K562 (cell line): ENCODE results near the gene ABCG1. TPM values are rescaled to one million over a fixed set of nuclear protein-coding genes. Genes with fewer than 3 reads are reported as not detected.

Experiments
- ATAC-seq: fragments of 200-7000 bp; cut with Tn5 transposase; 3 replicates; pipeline ENCODE4 v1.9.1; 2020; ENCODE audit warnings: moderate library complexity
- BruUV-seq: library from RNA; stranded (reverse); fragments of 400-500 nt; replicated peaks from 2 replicates; lab custom pipeline; 2021; lab: Mats Ljungman, UMichigan
- CTCF ChIA-PET: fragments of 300-600 bp; formaldehyde crosslinking; extraction: SDS; loops from one replicate; lab custom pipeline; 2021; ENCODE audit warnings: low intra/inter-chr PET ratio; lab: Yijun Ruan, JAX
- POLR2A ChIA-PET: fragments of 300-600, 350-650 bp; sonication (Branson Sonifier 250); formaldehyde crosslinking; extraction: SDS; loops from one replicate; lab custom pipeline; 2021; ENCODE audit warnings: antibody characterized with exemption, inconsistent platforms; lab: Yijun Ruan, JAX
- DNase-seq, 4 experiments: peaks; one replicate each; pipeline versions ENCODE4 v3.0.0 to v3.0.0-alpha.2; 2011 to 2018; ENCODE audit warnings: low spot score in 3 of 4, mixed read lengths in 3 of 4; ENCODE audit errors: extremely low read depth in 1 of 4
- FAIRE-seq: peaks from 2 replicates; lab custom pipeline; 2011; peaks lifted over from hg19 to GRCh38; lab: Jason Lieb, UNC
- H2AFZ ChIP-seq: 2 replicates; pipeline ENCODE4 v1.6.0; 2011; ENCODE audit warnings: low read depth, low read length, control low read depth, inconsistent platforms
- H3K27ac ChIP-seq: fragments of 200-600 bp; 3 replicates; pipeline ENCODE4 v1.8.0; 2011; ENCODE audit warnings: low read depth, mild to moderate bottlenecking, control low read depth, inconsistent platforms, low read length, moderate library complexity, mixed read lengths; ENCODE audit errors: extremely low read depth
- H3K27me3 ChIP-seq, 2 experiments: fragments of 300-600 bp in 1 of 2; 2 replicates in 1 of 2; 3 replicates in 1 of 2; pipeline versions ENCODE4 v1.6.0 to v1.8.0; 2011; ENCODE audit warnings: inconsistent platforms in 2 of 2, low read length in 2 of 2, mild to moderate bottlenecking in 1 of 2, mixed read lengths in 1 of 2, moderate library complexity in 1 of 2; ENCODE audit not compliant: control insufficient read depth in 2 of 2, insufficient read depth in 2 of 2
- H3K36me3 ChIP-seq: fragments of 300-600 bp; 3 replicates; pipeline ENCODE4 v1.8.0; 2011; ENCODE audit warnings: mild to moderate bottlenecking, low read length, inconsistent platforms; ENCODE audit not compliant: control insufficient read depth, insufficient read depth
- H3K4me1 ChIP-seq, 2 experiments: fragments of 200-600 bp in 1 of 2; replicated peaks in 1 of 2; 2 replicates in 1 of 2; 3 replicates in 1 of 2; pipeline versions ENCODE4 v1.5.1 to v1.8.0; 2011; ENCODE audit warnings: inconsistent platforms in 2 of 2, low read length in 2 of 2, mild to moderate bottlenecking in 1 of 2, mixed read lengths in 1 of 2, moderate library complexity in 1 of 2; ENCODE audit not compliant: control insufficient read depth in 2 of 2, insufficient read depth in 2 of 2
- H3K4me2 ChIP-seq: 2 replicates; pipeline ENCODE4 v1.6.1; 2011; ENCODE audit warnings: low read length, control low read depth, inconsistent platforms, mixed read lengths; ENCODE audit not compliant: insufficient read depth
- H3K4me3 ChIP-seq: fragments of 200-600 bp; sonication (generic), shearing (Covaris generic); 2 replicates; pipeline ENCODE4 v1.5.1; 2016; ENCODE audit warnings: control low read depth, inconsistent platforms
- H3K79me2 ChIP-seq: fragments of 200-600 bp; 3 replicates; pipeline ENCODE4 v1.8.0; 2011; ENCODE audit warnings: low read length, inconsistent platforms; ENCODE audit not compliant: control insufficient read depth, insufficient read depth
- H3K9ac ChIP-seq, 2 experiments: 2 replicates each; pipeline versions ENCODE4 v1.6.0 to v1.6.1; 2011; ENCODE audit warnings: low read depth in 2 of 2, low read length in 2 of 2, control low read depth in 1 of 2, inconsistent platforms in 1 of 2, mild to moderate bottlenecking in 1 of 2, mixed read lengths in 1 of 2; ENCODE audit not compliant: insufficient read depth in 1 of 2
- H3K9me1 ChIP-seq: one replicate; pipeline ENCODE4 v1.6.0; 2011; ENCODE audit warnings: inconsistent platforms, mild to moderate bottlenecking, low read length, moderate library complexity; ENCODE audit not compliant: control insufficient read depth, insufficient read depth
- H3K9me3 ChIP-seq: replicated peaks from 2 replicates; pipeline ENCODE4 v1.5.1; 2011; ENCODE audit warnings: low read depth, low read length, inconsistent platforms; ENCODE audit not compliant: control insufficient read depth, insufficient read depth
- H4K20me1 ChIP-seq: replicated peaks from 2 replicates; pipeline ENCODE4 v1.6.1; 2011; ENCODE audit warnings: low read length, inconsistent platforms, mixed read lengths; ENCODE audit not compliant: control insufficient read depth, insufficient read depth
- BRCA1 ChIP-seq, 2 experiments: fragments of 450-650 bp in 1 of 2; sonication (generic) in 1 of 2; formaldehyde crosslinking in 1 of 2; IDR thresholded peaks; 2 replicates each; pipeline versions ENCODE4 v1.5.0 to v1.6.1; 2017 to 2020; ENCODE audit warnings: mild to moderate bottlenecking in 1 of 2, missing genetic modification reagents in 1 of 2
- CBX1 ChIP-seq: sonication (generic); IDR thresholded peaks from 2 replicates; pipeline ENCODE4 v1.6.1; 2016; ENCODE audit warnings: antibody characterized with exemption, low read depth, mild to moderate bottlenecking
- CTBP1 ChIP-seq: fragments of 450-650 bp; IDR thresholded peaks from 2 replicates; pipeline ENCODE4 v1.6.1; 2016; ENCODE audit warnings: borderline replicate concordance
- EZH2 ChIP-seq: IDR thresholded peaks from 2 replicates; pipeline ENCODE4 v1.6.1; 2012; ENCODE audit warnings: low read depth, mild to moderate bottlenecking, inconsistent platforms, low read length, borderline replicate concordance
- ILK ChIP-seq: fragments of 450-650 bp; IDR thresholded peaks from 2 replicates; pipeline ENCODE4 v1.6.1; 2016; ENCODE audit warnings: missing genetic modification characterization, low read depth, mild to moderate bottlenecking, missing compliant biosample characterization, moderate library complexity, borderline replicate concordance
- MAFG ChIP-seq: fragments of 450-650 bp; conservative IDR thresholded peaks from 2 replicates; pipeline ENCODE4 v1.6.1; 2016; ENCODE audit warnings: missing genetic modification characterization, missing compliant biosample characterization
- NCOA4 ChIP-seq: fragments of 450-650 bp; IDR thresholded peaks from 2 replicates; pipeline ENCODE4 v1.6.1; 2018; ENCODE audit warnings: mild to moderate bottlenecking; ENCODE audit not compliant: partially characterized antibody
- PHF20 ChIP-seq: fragments of 450-650 bp; IDR thresholded peaks from 2 replicates; pipeline ENCODE4 v1.6.1; 2018; ENCODE audit not compliant: partially characterized antibody
- POLR2B ChIP-seq: fragments of 450-650 bp; IDR thresholded peaks from 2 replicates; pipeline ENCODE4 v1.6.1; 2018; ENCODE audit warnings: low read depth; ENCODE audit not compliant: partially characterized antibody
- SNAPC5 ChIP-seq: fragments of 250-450 bp; sonication (Bioruptor Pico); IDR thresholded peaks from 2 replicates; pipeline ENCODE4 v1.8.0; 2021; ENCODE audit warnings: moderate library complexity, mild to moderate bottlenecking, inconsistent platforms
- TCF15 ChIP-seq: fragments of 250-450 bp; sonication (Bioruptor Pico); IDR thresholded peaks from 2 replicates; pipeline ENCODE4 v1.8.0; 2022; ENCODE audit warnings: moderate library complexity, mild to moderate bottlenecking, inconsistent platforms
- XRCC3 ChIP-seq: fragments of 450-650 bp; IDR thresholded peaks from 2 replicates; pipeline ENCODE4 v1.6.1; 2017; ENCODE audit warnings: mild to moderate bottlenecking, moderate library complexity
- ZC3H11A ChIP-seq: IDR thresholded peaks from 2 replicates; pipeline ENCODE4 v1.6.1; 2012; ENCODE audit warnings: low read depth, low read length, improper control_type of control experiment
- ZC3H8 ChIP-seq: fragments of 450-650 bp; IDR thresholded peaks from 2 replicates; pipeline ENCODE4 v1.6.1; 2017
- ZNF668 ChIP-seq: fragments of 250-450 bp; sonication (Bioruptor Pico); IDR thresholded peaks from 2 replicates; pipeline ENCODE4 v1.8.0; 2022; ENCODE audit warnings: mild to moderate bottlenecking, inconsistent platforms
- ZNF699 ChIP-seq: fragments of 250-450 bp; sonication (Bioruptor Pico); IDR thresholded peaks from 2 replicates; pipeline ENCODE4 v1.8.0; 2021; ENCODE audit warnings: mild to moderate bottlenecking, moderate library complexity; ENCODE audit not compliant: insufficient replicate concordance
- WGBS: fragments of 100-300 bp; shearing (Covaris generic); methylation state at CpG from one replicate; pipeline ENCODE4 v1.1.6; 2016; ENCODE audit warnings: low coverage, mixed read lengths; ENCODE audit not compliant: insufficient coverage; ENCODE audit errors: missing lambda C conversion rate; 5-methylcytosine and 5-hydroxymethylcytosine counted together
- in situ Hi-C: fragments of 300-500 bp; cut with MboI; formaldehyde crosslinking; loops from 4 replicates; pipeline ENCODE4 v1.15.0; 2018; ENCODE audit warnings: inconsistent platforms, mixed read lengths
- intact Hi-C: fragments of 100-400 bp; cut with micrococcal nuclease; formaldehyde crosslinking; loops from 2 replicates; pipeline ENCODE4 v1.14.2; 2022
- polyA plus RNA-seq, 8 experiments: library from polyadenylated mRNA; depleted of rRNA in 4 of 8; stranded (reverse) in 5 of 8; unstranded in 3 of 8; fragments of >200 nt; fragmentation: Nextera tagmentation in 2 of 8; fragmentation: Illumina TruSeq in 1 of 8; extraction: Ambion mirVana in 2 of 8; extraction: Trizol in 1 of 8; gene quantifications; 2 replicates each; pipeline versions ENCODE4 v1.2.1 to v1.2.3, GENCODE V29; 2011 to 2014; ENCODE audit warnings: inconsistent platforms in 1 of 8, missing spikeins in 1 of 8
- total RNA-seq, 7 experiments: library from RNA; depleted of rRNA in 6 of 7; stranded (reverse); fragments of >200 nt in 6 of 7; fragmentation: Illumina TruSeq in 2 of 7; extraction: Trizol in 2 of 7; gene quantifications; 2 replicates each; pipeline versions ENCODE4 v1.2.1 to v1.2.3, GENCODE V29; 2011 to 2021; ENCODE audit warnings: low replicate concordance in 1 of 7

The ABCG1 gene
- total and polyA plus RNA-seq, 9 of the 15 experiments (the other 6 are each of a cell fraction or from before 2014, with no cell fraction given): 0.04 to 0.09 TPM; not detected in 7

GRCh38 chr21:42213082-42213774 lies 5.7 kb upstream of the ABCG1 start:
- 1% methylated on average over 5 of the region's 5 CpGs for WGBS

More at GRCh38 chr21:42213082-42213774, 5.7 kb upstream of the ABCG1 start:
- DNase-seq (no peak), FAIRE-seq (no peak), ATAC-seq (no peak)
- H3K9ac ChIP-seq: no peak overlapping the region
- POLR2A ChIA-PET: interaction anchor here (0.6 kb wide), 1 partner anchor 40 kb away, joined by 3 read pairs; no protein-coding TSS in a partner anchor
- H3K27ac ChIP-seq: no peak overlapping the region
- H3K4me1 ChIP-seq: no peaks in the 10 kb centered on the region
- no peak overlapping the region for H3K4me3 ChIP-seq
- CTCF ChIA-PET: no interaction called here
- no peak overlapping the region for H3K4me2 ChIP-seq
- H3K9me1 ChIP-seq: no peaks in the 10 kb centered on the region
- no TSS peak for BruUV-seq
- intact Hi-C loops (no loop called here), in situ Hi-C loops (no loop called here)
- H3K27me3 ChIP-seq: peaks cover 10 to 27% of the 10 kb centered on the region in 2 experiments; a peak in 4 of 5 replicates
- H2AFZ ChIP-seq: no peak overlapping the region
- H4K20me1 ChIP-seq: no peaks in the 10 kb centered on the region; the same call in 1 of the 2 replicates
- H3K79me2 ChIP-seq: no peaks in the 10 kb centered on the region
- TF ChIP-seq EZH2 (no peak), MAFG (tag) (no peak), XRCC3 (no peak), TCF15 (no peak), POLR2B (no peak), BRCA1 (IDR thresholded peaks at IDR 0.05) (no peak), BRCA1 (CRISPR knock-in tag; IDR thresholded peaks at IDR 0.05) (no peak), ZNF699 (no peak), NCOA4 (no peak), SNAPC5 (CRISPR knock-in tag) (no peak), ILK (tag) (no peak), ZC3H8 (no peak), CBX1 (no peak), CTBP1 (no peak), ZC3H11A (no peak), PHF20 (no peak), ZNF668 (no peak)
- H3K36me3 ChIP-seq: no peaks in the 10 kb centered on the region
- no peaks in the 10 kb centered on the region for H3K9me3 ChIP-seq
